GM19372 (cell line): Measurements from ENCODE around the gene METRN.

ENCODE experiments used
- ATAC-seq: cut with Tn5 transposase; IDR thresholded peaks from one replicate; pipeline ENCODE4 v1.9.1; 2021; ENCODE audit warnings: mild to moderate bottlenecking, low read depth, moderate library complexity; ENCODE audit not compliant: unreplicated experiment

The METRN gene

DNA sequence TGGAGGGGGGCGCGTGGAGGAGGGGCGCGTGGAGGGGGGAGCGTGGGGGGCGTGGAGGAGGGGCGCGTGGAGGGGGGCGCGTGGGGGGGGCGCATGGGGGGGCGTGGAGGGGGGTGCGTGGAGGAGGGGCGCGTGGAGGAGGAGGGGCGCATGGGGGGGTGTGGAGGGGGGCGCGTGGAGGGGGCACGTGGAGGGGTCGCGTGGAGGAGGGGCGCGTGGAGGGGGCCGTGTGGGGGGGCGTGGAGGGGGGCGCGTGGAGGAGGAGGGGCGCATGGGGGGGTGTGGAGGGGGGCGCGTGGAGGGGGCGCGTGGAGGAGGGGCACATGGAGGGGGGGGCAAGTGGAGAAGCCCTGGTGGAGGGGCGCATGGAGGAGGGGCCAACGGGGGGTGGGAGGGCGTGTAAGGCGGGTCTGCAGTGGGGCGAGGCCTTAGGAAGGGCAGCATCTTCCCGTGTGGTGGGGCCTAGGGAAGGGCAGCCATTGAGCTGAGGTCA is 52.9 kb downstream of the METRN start:
- ATAC-seq: no peak

DNA sequence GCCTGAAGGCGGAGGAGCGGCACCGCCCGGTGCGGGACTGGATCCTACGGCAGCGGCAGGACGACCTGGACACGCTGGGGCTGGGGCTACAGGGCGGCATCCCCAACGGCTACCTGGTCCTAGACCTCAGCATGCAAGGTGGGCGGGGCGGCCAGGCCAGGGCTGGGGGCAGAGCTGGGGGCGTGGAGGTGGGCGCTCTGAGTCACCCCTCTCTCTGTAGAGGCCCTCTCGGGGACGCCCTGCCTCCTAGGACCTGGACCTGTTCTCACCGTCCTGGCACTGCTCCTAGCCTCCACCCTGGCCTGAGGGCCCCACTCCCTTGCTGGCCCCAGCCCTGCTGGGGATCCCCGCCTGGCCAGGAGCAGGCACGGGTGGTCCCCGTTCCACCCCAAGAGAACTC is 53.5 kb downstream of the METRN start:
- ATAC-seq: no peak
